CD4-positive, alpha-beta T cell treated with Interleukin-1 beta for 1 hour (primary cell): Measurements from ENCODE around the gene CUX1.
A peak's percentile ranks its signal among the peaks of the same experiment; 100 is the strongest.
"Not testable (repeated sequence)": the region's sequence is repeated elsewhere in the genome, so short reads cannot be mapped to it uniquely, and the experiment has no call there.

Source experiments
- DNase-seq, 2 donors: peaks; one replicate each; pipeline ENCODE4 v3.0.0-alpha.2; 2020 to 2022

The CUX1 gene

DNA sequence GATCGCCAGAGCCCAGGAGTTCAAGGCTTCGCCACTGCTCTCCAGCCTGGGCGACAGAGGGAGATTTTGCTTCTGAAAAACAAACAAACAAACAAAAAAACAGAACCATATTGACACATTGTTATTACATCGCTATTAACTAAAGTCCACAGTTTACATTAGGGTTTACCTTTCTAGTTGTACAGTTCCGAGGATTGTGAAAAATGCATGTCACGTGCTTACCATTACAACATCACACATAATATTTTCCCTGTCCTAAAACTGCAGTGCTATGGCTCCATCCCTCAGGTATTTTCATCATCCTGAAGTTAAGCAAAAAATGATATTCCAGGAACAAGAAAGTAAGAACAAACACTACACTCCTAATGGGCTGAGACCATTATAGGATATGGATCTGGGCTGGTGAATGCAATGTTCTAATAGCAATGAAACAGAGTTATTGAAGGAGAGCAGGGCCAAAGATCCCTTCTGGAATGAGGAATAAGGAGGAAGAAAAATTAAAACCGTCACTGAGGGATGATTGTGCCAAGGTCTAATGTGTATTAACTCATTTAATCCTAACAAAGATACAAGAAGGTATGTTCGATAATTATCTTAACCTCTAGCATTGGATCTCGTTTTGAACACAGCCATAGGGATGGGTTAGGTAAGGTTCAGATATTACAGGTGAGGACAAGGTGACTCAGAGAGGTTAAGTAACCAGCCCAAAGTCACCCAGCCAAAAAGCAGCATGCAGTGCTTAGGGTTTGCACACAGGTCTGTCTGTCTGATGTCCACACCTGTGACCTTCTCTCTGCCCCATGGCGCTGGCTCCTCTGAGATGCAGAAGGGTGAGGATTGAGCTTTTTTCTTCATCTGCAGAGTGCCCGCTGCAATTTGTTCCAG is 14.0 kb upstream of the CUX1 start:
- DNase-seq: no peak

GRCh38 chr7:101804088-101804963 is 13.1 kb upstream of the CUX1 start:
- DNase-seq: peak in 1 of 2 donors; percentile 6

- peak in 1 of 2 donors; percentile 16 for DNase-seq
These were observed 12.5 kb upstream of the CUX1 start for GRCh38 chr7:101804967-101805366.

DNA sequence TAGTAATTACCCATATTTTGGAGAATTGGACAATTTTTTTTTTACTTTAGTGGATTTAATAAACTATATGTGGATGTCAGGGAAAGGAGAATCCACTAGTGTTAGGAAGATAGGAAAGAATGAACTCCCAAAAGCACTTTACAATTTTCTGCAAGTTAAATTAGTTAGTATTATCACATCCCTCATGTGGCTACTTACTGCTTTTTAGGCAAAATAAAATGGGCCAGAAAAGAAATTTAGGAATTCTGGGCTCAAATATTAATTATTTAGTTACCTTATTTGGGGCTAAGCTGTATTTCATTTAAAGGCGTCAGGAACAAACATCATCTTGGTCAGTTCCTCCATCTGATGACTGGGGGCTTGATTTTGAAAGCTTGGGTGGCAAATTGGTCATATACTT is 4.8 kb upstream of the CUX1 start:
- DNase-seq: no peak

DNA sequence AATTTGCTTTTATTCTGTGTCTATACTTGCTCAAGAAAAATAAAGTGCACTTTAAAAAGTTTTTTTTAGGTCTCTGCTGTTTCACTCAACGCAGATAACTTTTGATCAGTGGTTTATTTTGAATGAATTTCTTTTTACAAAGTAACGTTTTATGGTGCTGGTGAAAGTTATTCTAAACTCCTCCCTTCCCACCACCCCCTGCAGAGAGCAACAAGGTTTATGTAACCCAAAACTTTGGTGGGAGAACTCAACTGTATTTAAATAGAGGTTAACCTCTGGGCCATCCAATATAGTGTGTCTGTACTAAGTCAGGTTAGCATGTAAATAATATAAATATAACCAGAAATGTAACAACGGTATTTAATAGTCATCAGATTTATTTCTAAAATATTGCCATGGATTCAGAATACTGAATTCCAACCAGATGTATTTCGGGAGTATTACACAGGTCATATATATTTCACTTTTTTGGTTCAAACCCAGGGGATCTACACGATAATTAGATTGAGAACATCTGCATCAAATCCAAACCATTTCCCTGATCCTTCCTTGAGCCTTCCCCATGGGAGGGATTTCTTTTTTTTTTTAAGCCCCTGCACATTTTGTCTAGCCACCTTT is 3.9 kb upstream of the CUX1 start:
- DNase-seq: no peak

DNA sequence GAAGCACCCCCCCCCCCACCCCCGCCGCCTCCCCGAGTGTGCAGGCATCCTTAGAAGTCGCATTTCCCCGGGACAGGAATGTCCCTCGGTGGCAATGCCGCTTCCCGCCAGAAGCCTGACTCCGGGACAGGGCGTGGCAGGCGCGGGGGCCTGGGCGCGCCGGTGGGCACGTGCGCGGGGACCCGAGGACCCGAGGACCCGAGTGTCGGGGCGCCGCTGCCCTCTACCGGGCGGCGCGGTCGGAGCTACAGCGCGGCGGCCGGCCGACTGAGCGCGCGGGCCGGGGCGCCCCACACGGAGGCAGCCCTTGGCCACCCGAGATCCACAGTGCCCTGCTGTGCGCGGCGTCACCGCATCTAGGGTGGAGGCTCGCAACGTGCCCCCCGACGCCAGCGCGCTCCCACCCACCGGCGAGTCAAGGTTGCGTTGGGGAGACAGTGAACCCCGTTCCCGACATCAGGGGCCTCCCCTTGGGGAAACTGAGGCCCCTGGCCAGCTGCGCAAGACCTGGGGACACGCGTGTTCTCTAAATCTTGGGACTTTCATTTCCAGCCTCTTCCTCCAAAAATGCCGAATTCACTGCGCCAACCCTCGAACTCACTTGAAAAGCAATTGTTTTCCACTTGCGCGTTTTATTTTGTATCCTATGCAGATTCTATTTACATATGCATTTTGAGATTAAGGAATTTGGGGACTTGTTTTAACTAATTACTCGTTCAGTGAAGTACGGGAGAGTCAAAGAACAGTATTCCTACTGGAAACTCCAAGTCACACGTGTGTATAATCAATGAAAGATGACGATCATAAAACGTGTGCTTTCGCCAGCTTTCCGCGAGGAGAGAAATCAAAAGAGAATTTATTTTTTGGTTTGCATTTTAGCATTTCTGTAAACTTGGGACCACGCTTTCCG is 3.1 kb upstream of the CUX1 start:
- DNase-seq: peak; percentile 58 to 63

GRCh38 chr7:101814991-101815825 is 2.2 kb upstream of the CUX1 start:
- peak in 1 of 2 donors; percentile 65 for DNase-seq

GRCh38 chr7:101815826-101816594 is 1.4 kb upstream of the CUX1 start:
- DNase-seq: peak; percentile 75 to 79

DNA sequence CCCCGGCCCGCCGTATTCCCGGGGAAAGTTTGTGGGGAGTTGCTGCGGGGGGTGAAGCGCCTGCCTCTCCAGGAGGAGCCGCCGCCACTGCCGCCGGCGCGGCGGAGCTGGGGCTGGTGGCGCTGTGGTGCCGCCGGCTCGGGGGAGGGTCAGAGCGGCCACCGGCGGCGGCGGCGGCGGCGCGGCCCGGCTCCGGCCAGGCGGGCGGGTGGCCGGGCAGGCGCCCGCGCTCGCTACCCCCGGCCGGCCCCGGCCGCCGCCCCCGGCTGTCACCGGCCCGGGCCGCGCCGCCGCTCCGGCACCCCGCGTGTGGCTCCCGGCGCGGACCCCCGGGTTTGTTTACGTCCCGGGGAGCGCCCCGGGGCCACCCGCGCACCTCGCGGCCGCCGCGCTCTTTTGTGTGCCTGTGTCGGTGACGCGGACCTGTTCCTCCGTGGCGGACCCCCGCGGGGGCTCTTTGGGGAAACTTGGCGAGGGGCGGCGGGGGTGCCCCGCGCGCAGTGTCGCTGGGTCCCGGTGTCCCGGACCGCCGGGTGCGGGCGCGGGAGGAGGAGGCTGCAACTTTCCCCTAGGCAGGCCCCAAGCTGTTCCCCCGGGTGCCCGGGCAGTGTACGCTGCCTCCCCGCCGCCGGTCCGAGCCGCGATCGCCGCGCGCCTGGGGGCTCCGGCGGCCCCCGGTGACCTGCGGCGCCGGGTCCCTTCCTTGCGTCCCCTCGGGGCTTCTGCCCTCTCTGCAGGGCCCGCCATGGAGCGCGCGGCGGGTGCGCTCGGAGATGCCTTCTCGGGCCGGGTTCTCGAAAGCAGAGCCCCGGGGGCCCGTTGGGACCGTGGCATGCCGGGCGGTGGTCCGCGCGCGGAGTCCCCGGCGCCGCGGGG is 593 bp upstream of the CUX1 start:
- peak; percentile 19 to 27 for DNase-seq

DNA sequence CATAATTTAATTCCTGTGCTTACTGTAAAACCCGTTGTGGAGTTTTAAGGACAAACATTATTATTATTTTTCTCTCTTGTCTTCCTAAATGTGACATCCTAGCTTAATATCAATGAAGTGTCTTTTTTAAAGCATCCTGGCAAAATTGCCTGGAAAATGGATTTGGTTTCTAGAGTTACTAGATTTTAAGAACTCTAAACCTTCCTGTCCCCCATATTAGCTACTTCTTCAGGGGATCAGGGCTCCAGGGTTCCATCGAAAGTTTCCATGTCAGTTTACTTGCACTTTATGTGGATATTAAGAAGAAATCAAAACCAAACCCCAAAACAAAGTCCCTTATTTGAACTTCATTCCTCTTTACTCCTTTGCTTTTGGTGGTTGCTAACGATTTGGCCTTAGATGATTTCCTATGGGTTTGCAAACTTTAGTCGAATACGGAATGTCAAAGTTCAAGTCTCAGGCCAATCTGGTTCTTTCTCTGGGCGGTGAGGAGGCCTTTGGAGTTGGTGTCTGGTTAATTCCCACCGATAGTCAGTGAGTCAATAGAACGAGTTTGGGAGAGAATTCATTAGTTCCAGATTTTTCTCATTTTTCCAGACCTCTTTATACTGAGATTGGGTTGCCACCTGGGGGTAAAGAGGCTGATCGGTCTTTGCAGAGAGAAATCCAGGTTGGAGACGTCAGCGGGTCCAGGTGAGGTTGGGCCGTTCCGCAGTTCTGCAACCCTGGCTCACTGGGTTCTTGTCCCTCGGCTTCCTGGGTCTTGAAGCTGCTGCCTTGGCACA is 1.1 kb downstream of the CUX1 start:
- DNase-seq: no peak

DNA sequence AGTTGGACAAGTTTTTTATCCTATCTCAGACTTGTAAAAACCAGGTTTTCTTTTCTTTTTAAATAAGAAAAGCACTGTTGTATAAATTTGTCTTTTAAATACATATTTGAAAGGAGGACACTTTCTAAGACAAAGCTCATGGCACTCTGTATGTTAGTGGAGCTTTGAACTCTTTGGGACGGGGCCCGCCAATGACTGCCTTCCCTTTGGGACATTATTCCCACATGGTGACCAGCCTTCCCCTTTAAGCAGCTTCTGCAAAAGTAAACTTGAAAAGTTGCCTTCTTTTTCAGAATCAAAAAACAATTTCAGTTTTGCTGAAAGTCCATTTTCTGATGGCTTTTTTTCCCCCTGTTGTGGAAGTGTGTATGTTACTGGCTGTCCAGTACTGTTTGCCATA is 1.8 kb downstream of the CUX1 start:
- DNase-seq: no peak

DNA sequence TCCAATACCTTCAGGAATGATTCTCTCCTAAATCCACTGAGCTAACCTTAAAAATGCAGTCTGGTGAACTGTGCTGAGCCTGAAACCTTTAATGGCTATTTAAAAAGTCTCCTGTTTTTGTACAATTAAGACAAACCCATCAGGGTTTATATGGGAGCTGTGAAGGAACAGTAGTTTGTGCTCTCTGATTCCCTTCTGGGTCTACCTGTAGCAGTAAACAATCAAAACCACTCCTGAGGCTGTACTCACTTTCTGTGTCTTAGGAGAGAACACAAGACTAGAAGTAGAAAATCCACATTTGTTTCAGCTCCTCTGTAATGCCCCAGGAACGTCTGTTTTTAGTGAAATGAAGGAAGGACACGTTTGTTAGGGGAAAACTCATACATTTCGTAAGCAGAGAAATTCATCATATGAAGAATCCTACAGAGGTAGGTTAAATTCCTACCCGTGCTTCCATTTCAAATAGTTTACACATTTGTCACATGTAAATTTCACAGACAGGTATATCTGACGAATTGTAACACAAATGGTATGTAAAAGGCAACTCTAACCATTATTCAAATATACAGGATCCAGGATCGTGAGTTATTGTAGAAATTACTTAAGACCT is 2.6 kb downstream of the CUX1 start:
- DNase-seq: no peak

GRCh38 chr7:101820703-101821102 is 3.3 kb downstream of the CUX1 start:
- no peak for DNase-seq

GRCh38 chr7:101822632-101823031 is 5.2 kb downstream of the CUX1 start:
- DNase-seq: not testable (repeated sequence)

GRCh38 chr7:101823096-101823495 is 5.7 kb downstream of the CUX1 start:
- DNase-seq: no peak

DNA sequence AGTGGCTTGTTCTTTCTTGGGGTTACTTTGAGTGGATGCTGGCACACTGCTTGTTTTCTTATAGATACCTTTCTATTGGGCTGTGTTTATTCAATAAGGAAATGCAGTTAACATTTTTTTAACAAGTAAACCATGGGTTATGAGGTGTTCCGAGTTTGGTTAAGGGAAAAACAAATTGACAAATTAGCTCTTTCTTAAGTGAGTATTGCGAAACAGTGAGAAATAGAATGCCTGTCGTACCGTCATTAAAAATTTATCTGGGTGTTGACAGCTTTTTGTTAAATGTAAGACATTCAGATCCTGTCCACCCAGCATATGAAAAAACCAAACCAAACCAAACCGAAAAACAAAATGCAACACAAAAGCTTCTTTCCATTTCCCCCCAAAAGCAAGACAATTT is 6.2 kb downstream of the CUX1 start:
- no peak for DNase-seq

DNA sequence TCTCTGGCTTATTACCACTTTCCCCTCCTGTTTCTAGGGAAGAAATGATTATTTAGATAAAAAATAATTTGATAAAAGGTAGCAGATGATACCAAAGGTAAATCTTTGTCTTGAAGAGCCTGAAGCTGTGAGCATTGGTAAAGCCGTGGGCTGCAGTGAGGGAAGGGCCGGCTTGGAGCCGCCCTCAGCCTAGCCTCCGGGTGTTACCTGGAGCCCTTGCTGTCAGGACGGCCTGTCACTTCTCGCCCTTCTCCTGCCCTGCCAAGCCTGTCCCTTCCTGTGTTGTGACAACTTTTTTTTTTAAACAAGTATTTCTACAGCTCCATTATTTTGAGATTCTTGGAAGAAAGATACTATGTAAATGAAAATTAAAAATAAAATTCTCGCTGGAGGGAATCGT is 7.0 kb downstream of the CUX1 start:
- no peak for DNase-seq
